Astrocyte of the cerebellum (primary cell): ENCODE results near the gene FUOM.
"Not testable (repeated sequence)": the region's sequence is repeated elsewhere in the genome, so short reads cannot be mapped to it uniquely, and the experiment has no call there.

Source experiments
- DNase-seq: peaks from one replicate; pipeline ENCODE4 v3.0.0-alpha.2; 2011; ENCODE audit warnings: low read depth
- H3K4me3 ChIP-seq: 2 replicates; pipeline ENCODE4 v1.5.1; 2011; ENCODE audit warnings: mild to moderate bottlenecking, low read depth, low read length, moderate library complexity
- in situ Hi-C: cut with HindIII; loops from 2 replicates; pipeline ENCODE4 v1.10.0; 2017; ENCODE audit warnings: low sequenced_read_pairs
- TF ChIP-seq, protein P1 (sequence below): IDR thresholded peaks from 2 replicates; pipeline ENCODE4 v1.5.1; 2012; ENCODE audit warnings: low read length, low read depth, moderate library complexity, mild to moderate bottlenecking; ENCODE audit errors: missing control alignments

The FUOM gene

DNA sequence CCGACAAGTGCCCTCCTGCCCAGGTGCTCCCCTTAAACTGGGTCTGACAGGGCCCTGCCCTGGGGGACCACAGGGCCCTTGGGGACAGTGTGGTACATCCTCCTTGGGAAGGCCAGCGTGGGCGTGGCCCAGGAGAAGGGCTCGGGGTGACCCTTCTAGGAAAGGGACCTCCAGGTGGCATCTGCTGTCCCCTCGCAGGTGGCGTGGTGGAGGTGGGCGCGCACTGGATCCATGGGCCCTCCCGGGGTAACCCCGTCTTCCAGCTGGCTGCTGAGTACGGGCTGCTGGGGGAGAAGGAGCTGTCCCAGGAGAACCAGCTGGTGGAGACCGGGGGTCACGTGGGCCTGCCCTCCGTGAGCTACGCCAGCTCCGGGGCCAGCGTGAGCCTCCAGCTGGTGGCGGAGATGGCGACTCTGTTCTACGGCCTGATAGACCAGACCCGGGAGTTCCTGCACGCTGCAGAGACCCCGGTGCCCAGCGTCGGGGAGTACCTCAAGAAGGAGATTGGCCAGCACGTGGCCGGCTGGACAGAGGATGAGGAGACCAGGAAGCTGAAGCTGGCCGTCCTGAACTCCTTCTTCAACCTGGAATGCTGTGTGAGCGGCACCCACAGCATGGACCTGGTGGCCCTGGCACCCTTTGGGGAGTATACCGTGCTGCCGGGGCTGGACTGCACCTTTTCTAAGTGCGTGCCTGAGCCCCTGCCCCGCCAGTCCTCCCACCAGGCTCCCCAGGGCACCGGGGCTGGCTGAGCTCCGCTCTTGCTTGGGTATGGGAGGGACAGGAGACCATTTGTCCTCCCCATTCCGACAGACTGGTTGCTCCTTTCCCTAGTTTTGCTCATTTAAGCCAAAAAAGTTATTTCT, 22.2 kb upstream of the FUOM start:
- in situ Hi-C loops = no loop called here
- H3K4me3 ChIP-seq = peak overlapping the region; percentile 56
- TF ChIP-seq, protein P1, sequence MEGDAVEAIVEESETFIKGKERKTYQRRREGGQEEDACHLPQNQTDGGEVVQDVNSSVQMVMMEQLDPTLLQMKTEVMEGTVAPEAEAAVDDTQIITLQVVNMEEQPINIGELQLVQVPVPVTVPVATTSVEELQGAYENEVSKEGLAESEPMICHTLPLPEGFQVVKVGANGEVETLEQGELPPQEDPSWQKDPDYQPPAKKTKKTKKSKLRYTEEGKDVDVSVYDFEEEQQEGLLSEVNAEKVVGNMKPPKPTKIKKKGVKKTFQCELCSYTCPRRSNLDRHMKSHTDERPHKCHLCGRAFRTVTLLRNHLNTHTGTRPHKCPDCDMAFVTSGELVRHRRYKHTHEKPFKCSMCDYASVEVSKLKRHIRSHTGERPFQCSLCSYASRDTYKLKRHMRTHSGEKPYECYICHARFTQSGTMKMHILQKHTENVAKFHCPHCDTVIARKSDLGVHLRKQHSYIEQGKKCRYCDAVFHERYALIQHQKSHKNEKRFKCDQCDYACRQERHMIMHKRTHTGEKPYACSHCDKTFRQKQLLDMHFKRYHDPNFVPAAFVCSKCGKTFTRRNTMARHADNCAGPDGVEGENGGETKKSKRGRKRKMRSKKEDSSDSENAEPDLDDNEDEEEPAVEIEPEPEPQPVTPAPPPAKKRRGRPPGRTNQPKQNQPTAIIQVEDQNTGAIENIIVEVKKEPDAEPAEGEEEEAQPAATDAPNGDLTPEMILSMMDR = no peak
- DNase-seq = no peak

- DNase-seq = no peak
- TF ChIP-seq, protein P1 = no peak
These were observed 21.5 kb upstream of the FUOM start, which contains the start of gene PAOX for GRCh38 chr10:133379152-133379800. TSS of gene PAOX (plus strand) at chr10:133379262. CDS start at chr10:133379317, 55 bp downstream.

DNA sequence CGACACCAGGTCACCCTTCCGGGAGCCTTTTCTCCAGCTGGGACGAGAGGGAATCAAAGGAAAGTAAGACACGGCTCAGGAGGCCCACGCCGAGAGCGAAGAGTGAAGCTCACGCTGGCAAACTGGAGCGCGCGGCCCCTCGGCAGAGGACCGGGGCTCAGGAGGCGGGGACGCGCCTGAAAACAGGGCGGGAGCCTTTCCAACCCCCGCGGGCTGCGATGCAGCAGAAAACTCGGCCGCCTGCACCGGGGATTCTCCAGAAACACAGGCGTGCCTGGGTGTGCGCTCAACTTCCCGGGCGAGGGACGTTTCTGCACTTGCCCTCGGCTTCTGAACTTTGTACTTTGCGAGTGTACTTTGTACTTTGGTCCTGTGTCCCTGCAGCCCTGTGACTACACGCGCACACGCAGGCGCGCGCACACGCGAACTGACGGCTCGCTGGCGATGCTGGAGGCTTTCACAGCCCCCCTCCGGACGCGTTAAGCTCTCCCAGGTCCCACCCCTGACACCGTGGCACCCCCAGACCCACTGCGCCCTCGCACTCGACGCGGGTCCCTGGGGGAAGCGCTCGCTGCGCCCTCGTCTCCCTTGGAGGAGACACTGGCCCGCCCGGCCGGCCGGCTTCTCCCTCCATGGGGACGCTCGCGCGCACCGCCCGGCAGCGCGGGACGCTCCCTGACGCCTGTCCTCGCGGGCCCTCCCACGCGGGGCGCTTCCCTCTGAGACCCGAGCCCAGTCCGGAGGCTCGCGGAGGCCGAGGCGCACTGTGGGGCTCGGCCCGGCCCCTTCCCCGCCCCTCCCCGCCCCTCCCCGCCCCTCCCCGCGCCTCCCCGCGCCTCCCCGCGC, 20.7 kb upstream of the FUOM start:
- H3K4me3 ChIP-seq = peak overlapping the region; percentile 66
- in situ Hi-C loops = no loop called here
- DNase-seq = no peak
- TF ChIP-seq, protein P1 = no peak

More at GRCh38 chr10:133379152-133379800, 21.5 kb upstream of the FUOM start, which contains the start of gene PAOX:
- H3K4me3 ChIP-seq = peak within 1 kb of the TSS; percentile 66
- in situ Hi-C loops = no loop called here

GRCh38 chr10:133377818-133378250, 20.0 kb upstream of the FUOM start:
- H3K4me3 ChIP-seq = peak overlapping the region; percentile 66
- in situ Hi-C loops = no loop called here
- TF ChIP-seq, protein P1 = no peak
- DNase-seq = no peak

GRCh38 chr10:133377025-133377817, 19.4 kb upstream of the FUOM start:
- H3K4me3 ChIP-seq = no peak overlapping the region
- DNase-seq = no peak
- in situ Hi-C loops = no loop called here
- TF ChIP-seq, protein P1 = no peak

DNA sequence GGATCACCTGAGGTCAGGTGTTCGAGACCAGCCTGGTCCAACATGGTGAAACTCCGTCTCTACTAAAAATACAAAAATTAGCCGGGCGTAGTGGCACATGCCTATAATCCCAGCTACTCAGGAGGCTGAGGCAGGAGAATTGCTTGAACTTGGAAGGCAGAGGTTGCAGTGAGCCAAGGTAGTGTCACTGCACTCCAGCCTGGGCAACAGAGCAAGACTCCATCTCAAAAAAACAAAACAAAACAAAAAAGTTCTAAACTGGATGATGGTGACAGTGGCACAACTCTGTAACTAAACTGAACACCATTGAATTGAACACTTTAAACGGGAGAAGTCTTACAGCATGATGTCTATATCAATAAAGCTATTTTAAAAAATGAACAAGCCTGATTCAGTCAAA, 18.4 kb upstream of the FUOM start:
- DNase-seq, H3K4me3 ChIP-seq, in situ Hi-C loops: not testable (repeated sequence)
